Liver (tissue), 9 donors: Measurements from ENCODE around the gene DCHS2. TPM values are rescaled to one million over a fixed set of nuclear protein-coding genes. Genes with fewer than 3 reads are reported as not detected.

ENCODE experiments used
- DNase-seq: peaks from one replicate; pipeline ENCODE4 v3.0.0-alpha.2; 2017; ENCODE audit warnings: low spot score
- H3K27ac ChIP-seq, 2 donors: one replicate each; pipeline ENCODE4 v1.7.0; 2013; ENCODE audit warnings: inconsistent platforms in 2 of 2, low read length in 2 of 2, control low read depth in 1 of 2, low read depth in 1 of 2, mild to moderate bottlenecking in 1 of 2
- H3K27me3 ChIP-seq, 4 donors: one replicate each; pipeline versions ENCODE4 v1.6.1 to v1.7.0; 2013; ENCODE audit warnings: low read length in 3 of 4, inconsistent platforms in 1 of 4, mild to moderate bottlenecking in 1 of 4, moderate library complexity in 1 of 4; ENCODE audit not compliant: control insufficient read depth in 4 of 4, insufficient read depth in 4 of 4
- H3K36me3 ChIP-seq, 4 donors: one replicate each; pipeline versions ENCODE4 v1.6.1 to v1.7.0; 2013; ENCODE audit warnings: low read length in 3 of 4, mild to moderate bottlenecking in 3 of 4, low read depth in 1 of 4, moderate library complexity in 1 of 4; ENCODE audit not compliant: control insufficient read depth in 4 of 4, insufficient read depth in 3 of 4
- H3K4me1 ChIP-seq, 4 donors: one replicate each; pipeline versions ENCODE4 v1.6.1 to v1.7.0; 2013; ENCODE audit warnings: low read length in 3 of 4, mild to moderate bottlenecking in 3 of 4, moderate library complexity in 1 of 4; ENCODE audit not compliant: control insufficient read depth in 4 of 4, insufficient read depth in 4 of 4
- H3K4me3 ChIP-seq, 3 donors: one replicate each; pipeline versions ENCODE4 v1.6.1 to v1.7.0; 2013; ENCODE audit warnings: low read length in 3 of 3, control low read depth in 1 of 3, low read depth in 1 of 3, mild to moderate bottlenecking in 1 of 3
- H3K9ac ChIP-seq, 2 donors: one replicate each; pipeline ENCODE4 v1.7.0; 2013; ENCODE audit warnings: low read length in 2 of 2, mild to moderate bottlenecking in 2 of 2, moderate library complexity in 2 of 2, control low read depth in 1 of 2, low read depth in 1 of 2
- H3K9me3 ChIP-seq, 4 donors: one replicate each; pipeline versions ENCODE4 v1.6.1 to v1.7.0; 2013; ENCODE audit warnings: low read length in 3 of 4; ENCODE audit not compliant: control insufficient read depth in 4 of 4
- FOXA1 ChIP-seq: IDR thresholded peaks from 2 replicates; pipeline ENCODE4 v1.6.1; 2016; ENCODE audit warnings: antibody characterized with exemption
- HNF4A ChIP-seq, 2 donors: conservative IDR thresholded peaks; 2 replicates each; pipeline ENCODE4 v1.6.1; 2016; ENCODE audit warnings: antibody characterized with exemption in 2 of 2, mild to moderate bottlenecking in 2 of 2
- JUND ChIP-seq, 2 donors: IDR thresholded peaks; 2 replicates each; pipeline ENCODE4 v1.6.1; 2016; ENCODE audit warnings: antibody characterized with exemption in 2 of 2
- MAX ChIP-seq: IDR thresholded peaks from 2 replicates; pipeline ENCODE4 v1.6.1; 2016; ENCODE audit warnings: antibody characterized with exemption
- NR2F2 ChIP-seq: IDR thresholded peaks from 2 replicates; pipeline ENCODE4 v1.6.1; 2016; ENCODE audit warnings: antibody characterized with exemption
- RAD21 ChIP-seq, 2 donors: IDR thresholded peaks; 2 replicates each; pipeline ENCODE4 v1.6.1; 2016; ENCODE audit warnings: antibody characterized with exemption in 2 of 2, mild to moderate bottlenecking in 2 of 2
- REST ChIP-seq: IDR thresholded peaks from 2 replicates; pipeline ENCODE4 v1.6.1; 2016; ENCODE audit warnings: antibody characterized with exemption, mild to moderate bottlenecking
- RXRA ChIP-seq, 2 donors: IDR thresholded peaks; 2 replicates each; pipeline ENCODE4 v1.6.1; 2017 to 2018; ENCODE audit warnings: antibody characterized with exemption in 2 of 2, mild to moderate bottlenecking in 1 of 2
- TAF1 ChIP-seq: conservative IDR thresholded peaks from 2 replicates; pipeline ENCODE4 v1.6.1; 2016; ENCODE audit warnings: antibody characterized with exemption, mild to moderate bottlenecking
- YY1 ChIP-seq: IDR thresholded peaks from 2 replicates; pipeline ENCODE4 v1.6.1; 2016; ENCODE audit warnings: antibody characterized with exemption, mild to moderate bottlenecking
- WGBS: extraction: QIAGEN DNeasy Blood & Tissue Kit; methylation state at CpG from one replicate; pipeline ENCODE4 v1.1.7; 2013; 5-methylcytosine and 5-hydroxymethylcytosine counted together
- polyA plus RNA-seq, 2 donors: library from polyadenylated mRNA; stranded (reverse) in 1 of 2; unstranded in 1 of 2; fragments of 200-250 nt in 1 of 2; fragments of >200 nt in 1 of 2; fragmentation: Nextera tagmentation in 1 of 2; extraction: Ambion mirVana in 1 of 2; gene quantifications; one replicate each; pipeline versions ENCODE4 v1.2.1 to v1.2.3, GENCODE V29; 2013 to 2015
- total RNA-seq, 2 donors: library from RNA; depleted of rRNA; stranded (reverse); fragments of >200 nt; gene quantifications; one replicate each; pipeline ENCODE4 v1.2.3, GENCODE V29; 2014
- donor health status: healthy.
- donor health status: healthy.
- donor health status: healthy.
- donor health status: healthy.
- donor health status: healthy.

Gene DCHS2
- total and polyA plus RNA-seq, 4 donors: 0.07 to 0.50 (median 0.09) TPM; not detected in 1

- Histone ChIP-seq H3K9me3 (no peaks in the 10 kb centered on the region), H3K36me3 (no peaks in the 10 kb centered on the region), H3K4me3 (no peak overlapping the region), H3K9ac (no peak overlapping the region), H3K27ac (no peak overlapping the region), H3K4me1 (no peaks in the 10 kb centered on the region), H3K27me3 (peaks cover 0 to 6% (median 0%) of the 10 kb centered on the region in 4 donors)
- 52% methylated on average over 6 of the region's 6 CpGs for WGBS
- no peak for DNase-seq
- TF ChIP-seq NR2F2 (no peak), YY1 (no peak), JUND (IDR thresholded peaks at IDR 0.05) (no peak), TAF1 (no peak), HNF4A (conservative IDR thresholded peaks at IDR 0.05) (no peak)
These were observed 307.4 kb downstream of the DCHS2 start for GRCh38 chr4:154184238-154184637.

- 91% methylated on average over 1 of the region's 1 CpG for WGBS
- Histone ChIP-seq H3K4me1 (no peaks in the 10 kb centered on the region), H3K9ac (no peak overlapping the region), H3K27me3 (peaks cover 0 to 3% (median 0%) of the 10 kb centered on the region in 4 donors), H3K4me3 (no peak overlapping the region), H3K27ac (no peak overlapping the region), H3K36me3 (no peaks in the 10 kb centered on the region), H3K9me3 (no peaks in the 10 kb centered on the region)
- DNase-seq: no peak
- no peak for TF ChIP-seq HNF4A (conservative IDR thresholded peaks at IDR 0.05)
- TF ChIP-seq REST: no peak
- TF ChIP-seq TAF1: no peak
- TF ChIP-seq JUND (IDR thresholded peaks at IDR 0.05): no peak
- no peak for TF ChIP-seq NR2F2
- no peak for TF ChIP-seq RAD21 (IDR thresholded peaks at IDR 0.05)
- no peak for TF ChIP-seq FOXA1
- no peak for TF ChIP-seq MAX
- no peak for TF ChIP-seq RXRA (IDR thresholded peaks at IDR 0.05)
These were observed 308.3 kb downstream of the DCHS2 start for GRCh38 chr4:154183264-154183663.

Other genes with a start within 250 kb of the DCHS2 start
- gene PLRG1, start 58.6 kb upstream of the DCHS2 start, total RNA-seq: 10 to 100 TPM; 28.4 to 51.5 TPM
- 10 to 100 TPM; 27.2 to 31.3 TPM for gene PLRG1, start 58.6 kb upstream of the DCHS2 start, polyA plus RNA-seq
- gene FGB, start 71.2 kb upstream of the DCHS2 start, total RNA-seq: over 10,000 TPM; 11,744 to 21,431 TPM
- over 10,000 TPM; 11,318 to 19,021 TPM for gene FGB, start 71.2 kb upstream of the DCHS2 start, polyA plus RNA-seq
- over 10,000 TPM; 12,179 to 25,210 TPM for gene FGA, start 98.9 kb upstream of the DCHS2 start, total RNA-seq
- over 10,000 TPM in 1 of 2 donors, 1,000 to 10,000 TPM in 1; 8,747 to 16,618 TPM for gene FGA, start 98.9 kb upstream of the DCHS2 start, polyA plus RNA-seq
- gene FGG, start 120.9 kb upstream of the DCHS2 start, total RNA-seq: over 10,000 TPM; 11,566 to 20,700 TPM
- gene FGG, start 120.9 kb upstream of the DCHS2 start, polyA plus RNA-seq: over 10,000 TPM in 1 of 2 donors, 1,000 to 10,000 TPM in 1; 7,404 to 18,576 TPM